HG03097 (cell line): ENCODE data around the gene FOXD2.

Experiments
- ATAC-seq: cut with Tn5 transposase; IDR thresholded peaks from one replicate; pipeline ENCODE4 v1.9.1; 2021; ENCODE audit not compliant: unreplicated experiment, low FRiP score

The FOXD2 gene

DNA sequence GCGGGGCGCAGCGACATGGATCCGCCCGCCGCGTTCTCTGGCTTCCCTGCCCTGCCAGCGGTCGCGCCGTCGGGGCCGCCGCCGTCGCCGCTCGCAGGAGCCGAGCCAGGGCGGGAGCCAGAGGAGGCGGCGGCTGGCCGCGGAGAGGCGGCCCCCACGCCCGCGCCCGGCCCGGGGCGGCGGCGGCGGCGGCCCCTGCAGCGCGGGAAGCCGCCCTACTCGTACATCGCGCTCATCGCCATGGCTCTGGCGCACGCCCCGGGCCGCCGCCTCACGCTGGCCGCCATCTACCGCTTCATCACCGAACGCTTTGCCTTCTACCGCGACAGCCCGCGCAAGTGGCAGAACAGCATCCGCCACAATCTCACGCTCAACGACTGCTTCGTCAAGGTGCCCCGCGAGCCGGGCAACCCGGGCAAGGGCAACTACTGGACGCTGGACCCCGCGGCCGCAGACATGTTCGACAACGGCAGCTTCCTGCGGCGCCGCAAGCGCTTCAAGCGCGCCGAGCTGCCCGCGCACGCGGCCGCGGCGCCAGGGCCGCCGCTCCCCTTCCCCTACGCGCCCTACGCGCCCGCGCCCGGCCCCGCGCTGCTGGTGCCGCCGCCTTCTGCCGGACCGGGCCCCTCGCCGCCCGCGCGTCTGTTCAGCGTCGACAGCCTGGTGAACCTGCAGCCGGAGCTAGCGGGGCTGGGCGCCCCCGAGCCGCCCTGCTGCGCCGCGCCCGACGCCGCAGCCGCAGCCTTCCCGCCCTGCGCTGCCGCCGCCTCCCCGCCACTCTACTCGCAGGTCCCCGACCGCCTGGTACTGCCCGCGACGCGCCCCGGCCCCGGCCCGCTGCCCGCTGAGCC, 21.3 kb upstream of the FOXD2 start:
- ATAC-seq, result no peak

DNA sequence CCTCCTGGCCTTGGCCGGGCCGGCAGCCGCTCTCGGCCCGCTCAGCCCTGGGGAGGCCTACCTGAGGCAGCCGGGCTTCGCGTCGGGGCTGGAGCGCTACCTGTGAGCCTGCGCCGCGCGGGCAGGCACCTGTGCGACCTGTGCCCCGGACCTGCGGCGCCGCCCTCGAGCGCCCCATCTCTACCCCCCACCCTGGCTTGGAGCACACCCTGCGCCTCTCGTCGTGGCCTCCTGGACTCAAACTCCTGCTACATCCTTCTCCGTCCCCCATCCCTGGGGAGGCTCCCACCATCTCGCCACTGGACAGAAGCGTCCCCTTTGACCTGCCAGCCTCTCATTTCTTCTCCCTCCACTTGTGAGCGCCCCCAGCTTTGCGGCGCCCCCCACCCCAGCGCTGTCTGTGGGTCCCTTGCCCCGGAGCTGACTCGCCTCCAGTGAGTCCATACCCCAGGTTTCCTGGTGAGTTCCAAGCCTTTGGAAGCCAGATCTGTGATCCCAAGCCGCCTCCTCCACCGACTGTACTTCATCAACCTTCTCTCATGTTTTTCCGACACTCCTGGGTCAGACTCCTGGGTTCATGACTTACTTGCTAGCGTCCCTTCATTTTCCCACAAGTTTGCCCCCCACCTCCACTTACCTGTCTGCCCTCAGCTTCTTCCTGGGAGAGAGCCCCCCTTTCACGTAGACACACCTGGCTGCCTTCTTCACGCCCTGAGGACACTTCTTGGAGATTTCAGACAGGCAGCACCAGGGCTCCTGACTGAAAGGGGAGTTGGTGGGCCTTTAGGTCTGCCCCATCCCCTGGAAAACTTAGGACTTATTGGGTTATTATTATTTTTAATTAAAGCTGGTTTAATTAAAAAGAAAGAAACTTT, 20.4 kb upstream of the FOXD2 start:
- ATAC-seq, result no peak

DNA sequence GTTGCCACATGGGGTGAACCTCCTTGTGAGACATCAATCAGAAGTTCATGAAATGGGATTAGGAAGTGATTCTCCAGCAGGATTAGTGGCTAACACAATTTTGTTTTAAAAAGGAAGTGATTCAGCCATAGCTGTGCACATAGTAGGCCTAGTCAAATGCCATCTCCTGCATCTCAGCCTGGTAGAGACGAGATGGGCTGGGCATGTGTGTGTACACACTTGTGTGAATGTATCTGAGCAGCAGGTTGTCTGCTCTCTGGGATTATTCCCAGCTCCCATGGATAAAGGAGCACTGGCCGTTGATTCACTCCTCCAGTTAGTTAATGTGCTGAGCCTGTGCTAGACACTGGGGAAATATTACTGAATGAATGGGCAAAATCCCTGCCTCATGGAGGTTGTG, 19.7 kb upstream of the FOXD2 start:
- no peak for ATAC-seq

DNA sequence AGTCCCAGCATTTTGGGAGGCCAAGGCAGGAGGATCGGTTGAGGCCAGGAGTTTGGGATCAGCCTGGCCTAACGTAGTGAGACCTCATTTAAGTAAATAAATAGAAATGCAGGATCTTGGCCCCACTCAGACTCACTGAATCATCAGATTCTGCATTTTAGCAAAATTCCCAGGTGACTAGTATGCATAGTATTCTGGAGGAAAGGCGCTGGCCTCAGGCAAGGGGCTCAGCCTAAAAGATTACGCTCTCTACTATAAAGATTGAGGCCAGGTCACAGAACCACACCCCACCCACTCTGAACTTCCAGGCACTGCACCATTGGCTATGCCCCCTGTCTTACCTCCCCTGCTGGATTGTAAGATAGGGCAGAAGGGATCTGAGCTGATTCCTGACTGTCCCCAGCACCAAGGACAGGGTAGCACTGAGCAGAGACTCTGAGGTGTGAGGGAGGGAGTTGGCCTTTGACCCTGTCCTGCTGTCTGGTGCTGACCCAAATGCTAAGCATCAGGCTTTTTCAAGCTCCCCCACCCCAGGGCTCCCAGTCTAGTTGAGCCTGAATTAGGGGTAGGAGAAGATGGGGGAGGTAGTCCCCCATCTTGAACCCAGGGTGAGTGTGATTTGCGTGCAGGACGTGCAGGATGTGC, 19.0 kb upstream of the FOXD2 start:
- ATAC-seq, result no peak

DNA sequence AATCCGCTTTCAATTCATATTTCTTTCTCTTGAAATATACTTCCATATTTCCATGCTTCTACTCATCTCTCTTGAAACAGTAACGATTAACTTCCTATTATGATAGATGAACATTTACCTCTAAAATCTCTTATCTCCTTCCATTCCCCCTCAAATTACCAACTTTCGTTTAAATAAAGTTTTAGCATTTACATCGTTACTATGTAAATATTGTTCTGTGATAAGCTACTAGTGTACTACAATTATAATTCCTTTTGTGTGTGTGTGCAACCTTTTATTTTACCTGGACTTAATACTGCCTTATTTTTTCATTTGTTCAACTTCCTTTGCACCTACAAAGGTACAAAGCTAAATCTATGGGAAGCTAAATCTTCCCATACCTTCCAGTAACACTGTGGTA, 17.3 kb upstream of the FOXD2 start:
- ATAC-seq, result no peak

DNA sequence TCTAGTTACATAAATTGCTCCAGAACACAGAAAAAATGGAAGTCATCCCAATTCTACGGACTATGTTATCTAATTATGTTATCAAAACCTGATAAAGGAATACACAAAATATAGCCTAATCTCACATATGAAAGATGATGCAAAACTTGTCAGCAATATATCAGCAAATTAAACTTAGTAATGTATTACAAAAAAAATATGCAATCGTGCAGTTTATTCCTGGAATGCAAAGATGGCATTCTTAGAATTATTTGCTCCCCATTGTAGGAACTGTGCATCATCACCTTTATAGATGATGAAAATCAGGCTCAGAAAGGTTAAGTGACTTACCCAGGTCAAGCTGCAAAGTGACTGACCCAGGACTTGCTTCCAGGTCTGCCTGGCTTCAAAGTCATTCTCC, 14.0 kb upstream of the FOXD2 start:
- ATAC-seq, result no peak

DNA sequence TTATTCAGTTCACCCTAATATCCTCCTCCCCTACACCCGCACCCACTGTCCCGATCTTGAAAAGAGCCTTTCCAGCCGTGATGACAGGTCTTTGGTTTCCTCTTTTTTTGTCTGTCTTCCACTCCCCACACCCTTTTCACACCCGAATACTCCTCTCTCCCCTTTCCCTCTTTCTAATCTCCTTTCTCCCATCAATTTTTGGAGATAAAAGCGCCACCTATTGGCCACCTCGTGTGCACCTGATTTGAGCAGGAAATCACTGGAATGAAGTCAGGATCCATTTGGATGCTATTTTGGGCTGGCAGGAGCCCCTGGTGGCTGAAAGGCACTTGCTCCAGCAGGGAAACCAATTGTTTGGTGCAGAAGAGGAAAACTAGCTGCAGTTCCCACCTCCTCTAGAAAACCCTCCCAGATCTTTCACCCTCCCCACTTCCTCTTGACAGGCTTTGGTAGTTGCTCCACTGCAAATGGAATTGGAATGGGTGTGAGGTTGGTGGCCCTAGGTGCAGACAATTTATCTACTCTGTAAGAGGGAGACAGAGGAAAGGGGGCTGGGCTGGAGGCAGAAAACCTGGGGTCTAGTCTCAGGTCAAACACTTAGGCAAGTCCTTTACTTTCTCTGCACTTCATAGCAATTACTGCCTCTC, 13.4 kb upstream of the FOXD2 start:
- no peak for ATAC-seq

DNA sequence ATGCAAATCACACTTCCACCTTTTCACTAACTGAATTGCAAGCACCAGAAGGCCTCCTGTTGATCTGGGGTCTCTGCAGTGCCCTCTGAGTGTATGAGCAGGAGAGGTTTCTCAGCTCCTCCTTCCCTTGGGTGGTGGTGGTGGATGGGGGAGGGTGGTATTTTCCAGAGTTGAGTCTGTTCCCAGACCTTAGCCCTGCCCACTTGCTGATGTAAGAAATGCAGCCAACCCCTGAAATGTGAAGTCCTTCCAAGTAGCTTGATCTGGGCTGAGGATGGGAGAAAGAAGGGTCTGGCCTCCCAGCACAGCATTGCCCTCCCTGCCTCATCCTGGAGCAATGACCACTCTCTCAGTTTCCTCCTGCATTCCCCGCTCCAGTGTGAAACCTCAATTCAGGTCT, 6.3 kb upstream of the FOXD2 start:
- no peak for ATAC-seq

DNA sequence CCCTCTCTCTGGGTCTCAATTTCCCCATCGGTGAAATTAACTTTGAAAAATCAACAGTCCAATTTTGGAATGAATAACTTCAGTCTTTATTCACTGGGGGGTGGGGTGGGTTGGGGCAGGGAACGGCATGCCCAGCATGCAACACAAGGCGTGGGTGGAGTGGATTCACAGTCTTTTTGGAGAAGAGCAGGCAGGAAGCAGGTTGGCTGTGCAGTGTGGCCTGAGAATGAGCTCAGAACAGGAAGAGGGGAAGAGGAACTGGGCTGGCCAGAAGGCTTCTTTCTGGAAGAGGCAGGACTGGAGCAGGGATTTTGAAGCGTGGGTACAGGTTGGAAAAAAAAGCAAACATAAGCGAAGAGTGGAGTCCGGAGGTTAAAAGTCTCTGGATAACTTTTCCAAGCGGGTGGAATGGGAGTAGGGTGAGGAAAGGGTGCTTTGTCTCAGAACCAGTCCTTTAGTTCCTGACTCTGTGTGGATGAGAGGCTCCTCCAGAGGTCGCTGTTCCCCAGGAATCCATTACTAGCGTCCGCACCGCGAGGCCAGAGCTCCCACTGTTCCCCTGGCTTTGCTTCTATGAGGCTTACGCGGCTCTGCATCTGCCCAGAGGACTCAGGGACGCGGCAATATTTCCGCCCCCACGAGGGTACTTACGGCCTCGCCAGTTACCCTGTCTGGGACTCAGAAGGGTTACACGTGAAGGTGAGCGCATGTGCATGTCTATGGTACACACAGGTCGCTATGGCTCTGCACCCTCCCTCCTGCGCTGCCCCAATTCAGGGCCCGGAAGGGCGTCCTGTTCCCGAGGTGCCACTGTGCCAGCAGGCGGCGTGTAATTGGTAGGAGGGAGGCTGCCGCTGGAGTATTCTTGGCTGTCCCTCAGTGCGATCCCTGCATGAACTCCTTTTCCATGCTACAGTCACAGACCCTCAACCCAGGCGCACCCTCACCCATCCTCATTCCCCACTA, 5.5 kb upstream of the FOXD2 start:
- ATAC-seq, result peak; percentile 40

DNA sequence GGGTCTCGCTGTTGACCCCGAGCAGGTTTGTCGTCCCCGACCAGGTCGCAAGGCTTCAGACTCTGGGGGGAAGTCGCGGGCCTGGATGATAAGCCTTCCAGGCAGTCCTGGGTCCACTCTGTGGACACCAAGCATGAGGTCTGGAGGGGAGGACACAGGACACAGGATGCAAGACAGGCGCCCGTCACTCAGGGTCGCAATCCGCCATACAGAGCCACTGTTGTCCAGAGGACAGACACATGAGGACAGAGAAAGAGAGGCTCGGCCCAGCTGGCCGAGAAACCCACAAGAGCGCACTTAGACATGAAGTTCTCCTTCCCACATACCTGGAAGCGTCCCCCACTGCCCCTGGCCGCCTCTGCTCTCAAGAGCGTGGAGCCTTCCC, 4.8 kb upstream of the FOXD2 start:
- ATAC-seq, result no peak

DNA sequence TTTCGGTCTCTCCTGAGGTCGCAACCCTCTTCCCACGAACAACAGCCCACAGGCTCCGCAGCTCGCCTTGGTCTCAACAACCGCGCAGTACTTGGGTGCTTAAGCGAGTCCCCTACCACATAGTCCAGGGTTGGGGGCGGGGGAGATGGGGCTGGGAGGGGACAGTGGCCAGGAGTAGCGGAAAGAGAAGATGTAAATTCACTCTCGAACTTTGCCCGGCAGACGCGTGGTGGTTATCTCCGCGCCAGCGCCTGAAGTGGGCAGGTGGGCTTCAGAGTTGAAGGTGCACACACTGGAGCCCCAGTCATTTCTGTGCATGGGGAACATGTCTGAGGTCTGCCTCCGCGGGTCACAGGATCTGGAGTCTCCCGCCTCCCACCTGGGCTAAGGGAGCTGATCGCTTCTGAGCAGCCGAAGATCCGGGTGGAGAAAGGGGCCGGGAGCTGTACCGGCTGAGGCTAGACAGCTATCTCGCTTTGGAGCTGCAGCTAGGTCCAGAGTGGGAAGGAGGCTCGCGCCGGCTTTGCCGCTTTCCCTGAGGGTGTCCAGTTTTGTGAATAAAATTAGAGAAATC, 4.3 kb upstream of the FOXD2 start:
- ATAC-seq, result no peak

DNA sequence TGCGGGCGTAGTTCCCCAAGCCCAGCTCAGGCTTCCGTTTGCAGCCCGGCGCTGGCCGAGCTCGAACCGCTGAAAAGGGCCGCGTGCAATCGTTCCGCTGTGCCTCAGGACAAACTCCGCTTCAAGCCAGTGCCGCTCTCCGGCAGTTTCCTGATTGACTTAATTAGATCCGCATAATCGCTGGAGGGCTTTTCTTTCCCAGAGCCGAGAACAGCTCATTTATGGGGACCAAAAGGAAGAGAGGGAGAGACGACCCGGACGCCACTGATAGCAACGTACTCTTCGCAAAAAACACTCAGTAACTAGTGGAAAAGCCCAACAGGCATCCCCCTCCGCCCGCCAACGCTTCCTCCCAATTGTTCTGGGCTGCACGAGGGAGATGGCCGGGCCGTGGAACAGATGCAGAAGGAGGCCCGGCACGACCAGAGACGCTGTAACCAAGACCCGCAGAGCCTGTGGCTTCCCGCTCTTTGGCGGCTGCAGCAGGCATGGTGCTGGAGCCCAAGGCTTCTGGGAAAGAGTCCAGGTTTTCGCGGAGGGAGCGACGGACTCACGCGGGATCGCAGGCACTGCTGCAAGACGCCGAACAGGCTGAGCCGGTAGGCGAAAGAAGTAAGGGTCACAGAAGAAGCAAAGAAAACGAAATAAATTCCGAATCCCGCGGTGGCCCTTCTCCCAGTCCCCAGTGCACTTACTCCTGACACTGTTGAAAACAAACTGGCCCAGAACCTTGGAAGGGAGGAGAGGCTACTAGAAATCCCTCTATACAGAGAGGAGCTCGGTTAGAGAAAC, 3.6 kb upstream of the FOXD2 start:
- no peak for ATAC-seq

DNA sequence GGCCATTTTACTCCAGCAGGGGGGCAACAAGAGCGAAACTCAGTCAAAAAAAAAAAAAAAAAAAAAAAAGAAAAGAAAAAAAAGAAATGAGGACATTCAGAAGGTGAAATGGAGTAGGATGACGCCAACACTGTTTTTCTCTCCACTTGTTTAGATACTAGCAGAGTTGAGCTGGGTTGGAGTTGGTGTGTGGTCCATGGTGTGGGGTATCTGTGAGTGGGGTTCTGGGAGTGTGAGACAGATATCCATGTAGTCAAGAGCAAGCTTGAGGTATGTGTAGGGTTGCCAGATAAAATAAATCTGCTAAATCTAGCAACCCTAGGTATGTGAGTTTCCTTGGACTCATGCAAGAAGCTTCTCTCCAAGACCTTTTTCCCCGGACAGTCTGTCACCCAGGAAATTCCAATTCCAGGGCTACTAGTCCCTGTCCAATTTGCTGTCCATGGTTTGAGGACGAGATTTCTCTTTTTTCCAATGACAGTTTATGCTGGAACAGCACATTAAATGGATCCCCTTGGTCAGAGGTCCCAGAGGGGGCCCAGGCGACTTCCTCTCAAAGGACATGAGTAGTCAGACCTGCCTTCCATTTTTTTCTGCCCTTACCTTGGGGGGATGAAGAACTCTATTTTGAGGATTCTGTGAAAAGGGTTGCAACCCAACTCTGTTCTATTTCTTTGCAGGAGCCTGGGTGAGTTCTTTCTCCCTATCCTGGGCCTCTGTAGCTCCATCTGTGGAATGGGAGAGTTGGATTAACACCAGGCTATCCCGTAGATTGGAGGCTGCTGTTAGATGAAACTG, 2.1 kb upstream of the FOXD2 start:
- ATAC-seq, result no peak

DNA sequence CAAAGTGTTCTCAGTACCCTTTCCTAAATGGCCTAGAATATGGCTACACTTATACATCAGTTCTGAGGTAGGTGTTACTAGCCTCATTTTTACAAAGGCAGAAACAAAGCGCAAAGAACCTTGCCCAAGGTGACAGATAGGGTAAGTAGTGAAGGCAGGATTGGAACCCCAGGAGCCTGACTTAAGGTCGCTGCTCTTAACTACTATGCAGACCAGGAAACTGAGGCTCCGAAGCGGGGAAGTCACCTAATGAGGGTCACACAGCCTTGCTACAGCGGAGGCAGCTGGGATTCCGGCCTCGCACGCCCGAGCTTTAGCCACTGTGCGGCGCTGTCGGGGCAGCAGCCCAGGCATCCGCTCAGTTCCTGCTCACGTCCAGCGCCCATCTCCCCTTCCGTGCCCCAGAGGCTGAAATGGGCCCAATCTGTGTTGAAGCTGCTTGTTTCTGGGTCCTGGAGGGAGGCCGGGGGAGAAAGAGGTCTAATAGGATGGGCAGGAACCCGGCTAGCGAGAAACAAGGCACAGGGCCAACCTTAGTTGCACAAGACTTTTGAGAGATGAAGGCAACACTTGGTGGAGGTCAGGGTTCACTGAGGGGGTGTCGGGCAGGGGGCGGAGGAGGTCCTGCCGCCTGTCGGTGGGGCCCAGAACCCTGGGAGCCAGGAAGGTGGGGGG, 1.4 kb upstream of the FOXD2 start:
- no peak for ATAC-seq

DNA sequence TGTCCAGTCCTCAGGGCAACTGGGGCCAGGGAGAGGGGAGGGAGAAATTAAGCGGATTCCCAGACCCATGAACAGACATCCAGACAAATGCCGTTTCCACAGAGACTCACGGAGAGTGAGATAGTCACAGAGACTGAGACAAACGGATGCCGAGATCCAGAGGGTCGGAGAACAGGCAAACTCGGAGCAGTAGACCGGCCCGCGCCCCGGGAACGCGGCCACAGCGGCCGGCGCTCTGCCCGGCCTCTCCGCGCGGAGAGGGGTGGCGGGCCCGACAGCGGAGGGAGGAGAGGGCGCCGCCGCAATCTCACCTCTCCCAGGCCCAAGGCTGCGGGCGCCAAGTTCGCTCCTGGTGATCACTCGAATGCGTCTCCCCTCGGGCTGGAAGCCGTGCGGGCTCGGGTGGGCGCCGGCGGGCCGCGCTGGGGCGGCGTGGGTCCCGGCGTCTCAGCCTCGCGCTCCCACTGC, 831 bp upstream of the FOXD2 start:
- ATAC-seq, result peak; percentile 7

DNA sequence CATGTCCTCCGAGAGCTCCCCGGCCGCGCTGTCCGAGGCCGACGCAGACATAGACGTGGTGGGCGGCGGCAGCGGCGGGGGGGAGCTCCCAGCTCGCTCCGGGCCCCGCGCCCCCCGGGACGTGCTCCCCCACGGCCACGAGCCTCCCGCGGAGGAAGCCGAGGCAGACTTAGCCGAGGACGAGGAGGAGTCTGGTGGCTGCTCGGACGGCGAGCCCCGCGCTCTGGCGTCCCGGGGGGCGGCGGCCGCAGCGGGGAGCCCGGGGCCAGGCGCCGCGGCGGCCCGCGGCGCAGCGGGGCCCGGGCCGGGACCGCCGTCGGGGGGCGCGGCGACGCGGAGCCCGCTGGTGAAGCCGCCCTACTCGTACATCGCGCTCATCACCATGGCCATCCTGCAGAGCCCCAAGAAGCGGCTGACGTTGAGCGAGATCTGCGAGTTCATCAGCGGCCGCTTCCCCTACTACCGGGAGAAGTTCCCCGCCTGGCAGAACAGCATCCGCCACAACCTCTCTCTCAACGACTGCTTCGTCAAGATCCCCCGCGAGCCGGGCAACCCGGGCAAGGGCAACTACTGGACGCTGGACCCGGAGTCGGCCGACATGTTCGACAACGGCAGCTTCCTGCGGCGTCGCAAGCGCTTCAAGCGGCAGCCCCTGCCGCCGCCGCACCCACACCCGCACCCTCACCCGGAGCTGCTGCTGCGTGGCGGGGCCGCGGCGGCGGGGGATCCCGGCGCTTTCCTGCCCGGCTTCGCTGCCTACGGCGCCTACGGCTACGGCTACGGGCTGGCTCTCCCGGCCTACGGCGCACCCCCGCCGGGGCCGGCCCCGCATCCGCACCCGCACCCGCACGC, 547 bp downstream of the FOXD2 start:
- peak; percentile 6 for ATAC-seq
